Measurements from ENCODE around the gene UMPS.
"Not testable (repeated sequence)": the region's sequence is repeated elsewhere in the genome, so short reads cannot be mapped to it uniquely, and the experiment has no call there.

The UMPS gene

DNA sequence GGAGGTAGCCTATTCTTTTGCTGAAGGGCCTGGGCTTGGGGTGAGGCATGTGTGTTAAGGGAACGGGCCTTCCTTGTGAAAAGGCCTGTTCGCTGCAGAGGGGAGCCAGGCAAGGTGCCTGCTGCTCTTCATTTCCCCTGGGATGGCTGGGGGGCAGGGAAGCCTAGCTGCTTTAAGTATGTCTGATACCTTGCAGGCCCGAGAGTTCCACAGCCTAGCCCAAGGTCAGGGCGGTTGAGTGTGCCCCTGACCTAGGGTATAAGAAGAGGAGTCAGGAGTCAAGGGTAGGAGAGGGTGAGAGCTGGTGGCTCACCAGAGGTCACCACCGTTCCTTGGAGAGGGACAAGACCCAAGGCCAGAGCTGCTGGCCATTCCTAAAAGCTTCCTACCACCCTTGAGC is 46.6 kb downstream of the UMPS start:
- H3K27ac ChIP-seq (ENCODE audit: low read depth, low read length): no peak overlapping the region
- peaks cover 20 to 25% of the 10 kb centered on the region in 2 donors for H3K4me1 ChIP-seq (ENCODE audit: control insufficient read depth in 1 of 2, insufficient read depth in 2 of 2, low read length in 2 of 2)
- no peak overlapping the region for H3K4me3 ChIP-seq (ENCODE audit: low read depth in 1 of 2, low read length in 2 of 2)
- H3K27me3 ChIP-seq (ENCODE audit: control insufficient read depth in 1 of 2, insufficient read depth in 2 of 2, low read length in 2 of 2): peaks cover 0 to 3% of the 10 kb centered on the region in 2 donors
- H3K36me3 ChIP-seq (ENCODE audit: control insufficient read depth in 1 of 2, insufficient read depth in 2 of 2, low read length in 2 of 2): peaks cover 3 to 6% of the 10 kb centered on the region in 2 donors
- H3K9me3 ChIP-seq (ENCODE audit: control insufficient read depth in 1 of 2, low read length in 2 of 2): no peaks in the 10 kb centered on the region
- no peak overlapping the region for H3K9ac ChIP-seq (ENCODE audit: low read depth in 1 of 2, low read length in 2 of 2)

DNA sequence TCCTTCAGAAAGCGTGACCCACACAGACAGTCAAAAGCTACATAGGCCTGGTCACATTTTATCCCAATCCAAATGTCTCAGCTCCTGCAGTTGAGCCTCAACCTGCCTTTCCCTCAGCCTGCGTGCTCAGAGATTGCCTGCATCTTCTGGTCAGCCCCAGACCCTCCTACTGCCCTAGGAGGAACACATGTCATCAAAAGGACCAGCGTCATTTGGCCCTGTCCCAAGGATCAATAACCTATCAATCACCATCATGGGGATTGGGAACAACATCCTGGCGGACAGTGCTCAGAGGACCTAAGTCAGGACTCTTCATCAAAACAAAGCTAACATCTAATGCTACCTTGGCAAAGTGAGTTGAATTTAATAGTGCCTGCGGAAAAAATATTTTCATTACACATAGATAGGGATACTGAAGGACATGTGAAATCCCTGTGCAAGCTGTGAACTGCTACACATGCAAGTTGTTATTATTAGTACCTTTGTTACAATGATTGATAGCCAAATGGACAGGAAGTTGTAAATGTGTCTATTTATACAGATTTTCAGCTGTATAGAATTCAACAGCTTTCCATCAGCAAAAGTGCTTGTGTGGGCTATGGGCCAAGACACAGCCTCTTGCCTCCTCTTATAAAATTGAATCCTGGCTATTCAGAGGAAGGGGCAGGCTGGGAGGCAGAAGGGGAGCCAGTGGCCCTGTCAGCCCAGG is 47.7 kb downstream of the UMPS start:
- peaks cover 13 to 20% of the 10 kb centered on the region in 2 donors for H3K4me1 ChIP-seq (ENCODE audit: control insufficient read depth in 1 of 2, insufficient read depth in 2 of 2, low read length in 2 of 2)
- no peak overlapping the region for H3K9ac ChIP-seq (ENCODE audit: low read depth in 1 of 2, low read length in 2 of 2)
- no peaks in the 10 kb centered on the region for H3K27me3 ChIP-seq (ENCODE audit: control insufficient read depth in 1 of 2, insufficient read depth in 2 of 2, low read length in 2 of 2)
- no peak overlapping the region for H3K27ac ChIP-seq (ENCODE audit: low read depth, low read length)
- no peak overlapping the region for H3K4me3 ChIP-seq (ENCODE audit: low read depth in 1 of 2, low read length in 2 of 2)
- H3K9me3 ChIP-seq (ENCODE audit: control insufficient read depth in 1 of 2, low read length in 2 of 2): no peaks in the 10 kb centered on the region
- peaks cover 3 to 6% of the 10 kb centered on the region in 2 donors for H3K36me3 ChIP-seq (ENCODE audit: control insufficient read depth in 1 of 2, insufficient read depth in 2 of 2, low read length in 2 of 2)

DNA sequence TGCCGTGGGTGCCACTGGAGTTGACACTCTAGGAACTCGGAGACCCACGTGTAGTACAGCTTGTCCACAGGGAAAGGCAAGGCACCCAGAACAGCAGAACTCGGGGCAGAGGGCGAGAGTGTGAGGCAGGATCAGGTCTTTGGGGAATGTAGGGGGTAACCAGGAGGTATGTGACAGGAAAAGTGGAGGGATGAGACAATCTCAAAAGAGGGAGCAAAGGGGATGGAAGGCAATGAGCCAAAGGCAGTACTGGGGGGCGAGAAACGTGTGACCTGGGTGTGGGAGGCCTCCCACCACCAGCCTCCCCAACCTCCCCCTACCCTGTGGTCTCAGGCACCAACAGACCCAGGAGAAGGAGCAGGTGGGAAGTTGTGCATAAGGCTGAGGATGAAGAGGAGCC is 48.9 kb downstream of the UMPS start:
- no peaks in the 10 kb centered on the region for H3K9me3 ChIP-seq (ENCODE audit: control insufficient read depth in 1 of 2, low read length in 2 of 2)
- H3K4me3 ChIP-seq (ENCODE audit: low read depth in 1 of 2, low read length in 2 of 2): no peak overlapping the region
- peaks cover 13 to 20% of the 10 kb centered on the region in 2 donors for H3K4me1 ChIP-seq (ENCODE audit: control insufficient read depth in 1 of 2, insufficient read depth in 2 of 2, low read length in 2 of 2)
- no peaks in the 10 kb centered on the region for H3K27me3 ChIP-seq (ENCODE audit: control insufficient read depth in 1 of 2, insufficient read depth in 2 of 2, low read length in 2 of 2)
- peak overlapping the region in 1 of 2 donors; percentile 25 for H3K9ac ChIP-seq (ENCODE audit: low read depth in 1 of 2, low read length in 2 of 2)
- peaks cover 0 to 3% of the 10 kb centered on the region in 2 donors for H3K36me3 ChIP-seq (ENCODE audit: control insufficient read depth in 1 of 2, insufficient read depth in 2 of 2, low read length in 2 of 2)
- H3K27ac ChIP-seq (ENCODE audit: low read depth, low read length): no peak overlapping the region

DNA sequence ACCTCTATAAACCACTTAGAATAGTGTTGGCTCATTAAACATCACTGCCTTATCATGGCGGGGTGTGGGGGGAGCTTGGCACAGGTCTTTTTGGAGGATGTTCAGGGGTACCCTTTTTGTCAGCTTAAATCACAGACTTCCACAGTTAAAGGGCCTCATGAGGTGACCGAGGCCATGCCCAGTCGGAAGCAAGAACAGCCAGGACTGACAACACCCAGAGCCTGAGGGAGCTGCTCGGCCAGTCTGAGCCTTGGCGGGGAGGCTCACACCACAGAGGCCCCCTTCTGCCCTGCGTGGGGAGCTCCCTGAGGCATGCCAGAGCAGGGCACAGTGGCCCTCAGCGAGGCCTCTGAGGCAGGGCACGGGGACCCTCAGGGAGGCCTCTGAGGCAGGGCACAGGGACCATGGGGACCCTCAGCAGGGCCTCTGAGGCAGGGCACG is 49.5 kb downstream of the UMPS start:
- peak overlapping the region; percentile 66 for H3K27ac ChIP-seq (ENCODE audit: low read depth, low read length)
- H3K36me3 ChIP-seq (ENCODE audit: control insufficient read depth in 1 of 2, insufficient read depth in 2 of 2, low read length in 2 of 2): peaks cover 0 to 3% of the 10 kb centered on the region in 2 donors
- H3K4me1 ChIP-seq (ENCODE audit: control insufficient read depth in 1 of 2, insufficient read depth in 2 of 2, low read length in 2 of 2): peaks cover 13 to 25% of the 10 kb centered on the region in 2 donors
- no peak overlapping the region for H3K4me3 ChIP-seq (ENCODE audit: low read depth in 1 of 2, low read length in 2 of 2)
- no peak overlapping the region for H3K9ac ChIP-seq (ENCODE audit: low read depth in 1 of 2, low read length in 2 of 2)
- no peaks in the 10 kb centered on the region for H3K27me3 ChIP-seq (ENCODE audit: control insufficient read depth in 1 of 2, insufficient read depth in 2 of 2, low read length in 2 of 2)
- no peaks in the 10 kb centered on the region for H3K9me3 ChIP-seq (ENCODE audit: control insufficient read depth in 1 of 2, low read length in 2 of 2)

DNA sequence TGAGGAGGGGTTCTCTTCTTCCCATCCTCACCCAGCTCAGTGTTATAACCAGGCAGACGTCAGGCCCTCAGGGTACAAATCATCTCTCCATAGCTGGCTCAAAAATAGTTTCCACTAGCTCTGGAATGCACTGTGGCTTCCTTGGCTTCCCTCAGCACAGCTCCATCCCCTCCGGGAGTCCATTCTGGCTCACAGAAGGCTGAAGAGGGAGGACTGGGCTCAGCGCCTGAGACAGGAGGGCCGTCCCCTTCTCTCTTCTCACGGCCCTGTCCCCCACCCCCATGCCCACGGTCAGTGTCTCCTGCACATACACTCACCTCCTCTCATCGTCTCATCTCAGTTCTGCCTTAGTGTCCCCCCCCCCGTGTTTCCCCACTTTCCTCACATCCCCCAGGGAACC is 50.1 kb downstream of the UMPS start:
- Histone ChIP-seq H3K36me3 (ENCODE audit: control insufficient read depth in 1 of 2, insufficient read depth in 2 of 2, low read length in 2 of 2) (peaks cover 0 to 3% of the 10 kb centered on the region in 2 donors), H3K4me3 (ENCODE audit: low read depth in 1 of 2, low read length in 2 of 2) (no peak overlapping the region), H3K27ac (ENCODE audit: low read depth, low read length) (peak overlapping the region; percentile 66), H3K4me1 (ENCODE audit: control insufficient read depth in 1 of 2, insufficient read depth in 2 of 2, low read length in 2 of 2) (peaks cover 13 to 28% of the 10 kb centered on the region in 2 donors), H3K27me3 (ENCODE audit: control insufficient read depth in 1 of 2, insufficient read depth in 2 of 2, low read length in 2 of 2) (no peaks in the 10 kb centered on the region), H3K9me3 (ENCODE audit: control insufficient read depth in 1 of 2, low read length in 2 of 2) (no peaks in the 10 kb centered on the region), H3K9ac (ENCODE audit: low read depth in 1 of 2, low read length in 2 of 2) (no peak overlapping the region)

DNA sequence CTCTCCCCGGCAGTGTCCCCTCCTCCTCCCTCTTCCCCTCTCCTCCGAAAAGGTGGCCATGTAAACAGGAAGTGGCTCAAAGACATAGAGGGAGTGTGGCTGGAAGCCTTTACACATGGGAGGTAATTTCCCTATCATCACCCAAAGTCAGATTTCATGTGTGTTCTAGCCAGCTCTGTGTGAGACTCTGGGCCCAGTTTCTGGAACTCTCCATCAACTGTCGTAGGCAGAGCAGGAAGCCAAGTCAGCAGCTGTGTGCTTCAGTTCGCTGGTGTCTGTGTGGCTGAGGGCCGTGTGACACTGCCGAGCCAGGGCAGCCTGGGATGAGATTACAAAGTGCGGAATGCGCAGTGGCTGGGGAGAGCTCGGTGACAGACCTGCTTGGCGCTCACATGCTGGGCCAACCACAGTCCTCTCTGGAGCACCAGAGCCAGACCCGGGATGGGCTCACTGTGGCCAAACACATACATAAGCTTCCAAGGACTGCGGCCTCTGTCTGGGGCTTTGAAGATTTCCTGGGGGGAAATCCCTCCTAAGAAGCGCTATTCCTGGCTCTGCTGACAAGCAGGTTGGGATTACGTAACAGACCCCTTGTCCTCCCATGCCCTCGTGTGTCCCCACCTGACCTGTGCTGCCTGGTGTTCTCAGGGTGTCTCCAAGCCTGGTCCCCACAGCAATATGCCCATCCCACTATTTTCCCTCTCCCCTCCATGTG is 50.7 kb downstream of the UMPS start:
- H3K4me3 ChIP-seq (ENCODE audit: low read depth in 1 of 2, low read length in 2 of 2): no peak overlapping the region
- H3K36me3 ChIP-seq (ENCODE audit: control insufficient read depth in 1 of 2, insufficient read depth in 2 of 2, low read length in 2 of 2): peaks cover 0 to 3% of the 10 kb centered on the region in 2 donors
- H3K9me3 ChIP-seq (ENCODE audit: control insufficient read depth in 1 of 2, low read length in 2 of 2): no peaks in the 10 kb centered on the region
- H3K27ac ChIP-seq (ENCODE audit: low read depth, low read length): peak overlapping the region; percentile 68
- H3K9ac ChIP-seq (ENCODE audit: low read depth in 1 of 2, low read length in 2 of 2): no peak overlapping the region
- H3K4me1 ChIP-seq (ENCODE audit: control insufficient read depth in 1 of 2, insufficient read depth in 2 of 2, low read length in 2 of 2): peaks cover 13 to 31% of the 10 kb centered on the region in 2 donors
- H3K27me3 ChIP-seq (ENCODE audit: control insufficient read depth in 1 of 2, insufficient read depth in 2 of 2, low read length in 2 of 2): no peaks in the 10 kb centered on the region

DNA sequence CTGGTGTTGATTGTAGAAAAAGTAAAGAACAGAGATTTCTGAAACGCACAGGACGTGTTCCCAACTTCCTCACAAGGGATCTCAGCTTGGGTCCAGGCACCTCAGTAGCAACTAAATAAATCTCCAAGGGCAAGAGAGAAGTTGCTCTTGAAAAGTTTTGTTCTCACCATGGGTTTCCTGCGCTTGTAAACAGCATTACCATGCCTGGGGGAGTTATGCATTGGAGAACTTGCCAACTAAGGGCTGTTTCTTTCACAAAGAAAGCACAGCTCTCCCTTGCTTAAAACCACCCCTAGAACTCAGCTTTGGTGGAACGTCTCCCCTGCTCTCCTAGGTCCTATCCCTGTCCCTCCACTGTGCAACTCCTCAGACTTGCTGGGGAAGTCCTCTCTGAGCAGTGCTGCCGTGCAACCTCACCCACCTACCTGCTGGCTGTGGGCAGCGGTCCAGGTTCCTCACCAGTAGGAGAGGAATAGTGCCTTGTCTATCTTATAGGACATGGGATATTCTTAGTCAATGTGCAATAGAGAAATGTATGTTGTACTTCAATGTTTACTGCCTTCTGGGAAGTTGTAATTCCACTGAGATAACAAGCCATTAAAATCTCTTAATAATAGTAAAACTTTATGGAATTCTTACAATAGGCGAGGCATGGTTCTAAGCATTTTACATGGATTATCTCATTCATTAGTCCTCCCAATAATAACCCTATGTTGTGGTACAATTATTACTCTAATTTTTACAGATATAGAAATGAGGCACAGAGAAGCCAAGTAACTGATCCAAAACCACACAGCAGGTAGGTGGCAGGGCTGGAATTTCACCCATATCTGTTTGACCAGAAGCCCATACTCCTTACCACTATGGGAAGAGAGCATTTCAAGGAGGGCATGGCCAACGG is 51.5 kb downstream of the UMPS start:
- Histone ChIP-seq H3K27me3 (ENCODE audit: control insufficient read depth in 1 of 2, insufficient read depth in 2 of 2, low read length in 2 of 2) (no peaks in the 10 kb centered on the region), H3K9ac (ENCODE audit: low read depth in 1 of 2, low read length in 2 of 2) (no peak overlapping the region), H3K4me1 (ENCODE audit: control insufficient read depth in 1 of 2, insufficient read depth in 2 of 2, low read length in 2 of 2) (peaks cover 15 to 39% of the 10 kb centered on the region in 2 donors), H3K27ac (ENCODE audit: low read depth, low read length) (peak overlapping the region; percentile 68), H3K36me3 (ENCODE audit: control insufficient read depth in 1 of 2, insufficient read depth in 2 of 2, low read length in 2 of 2) (peaks cover 0 to 3% of the 10 kb centered on the region in 2 donors), H3K9me3 (ENCODE audit: control insufficient read depth in 1 of 2, low read length in 2 of 2) (no peaks in the 10 kb centered on the region), H3K4me3 (ENCODE audit: low read depth in 1 of 2, low read length in 2 of 2) (no peak overlapping the region)

DNA sequence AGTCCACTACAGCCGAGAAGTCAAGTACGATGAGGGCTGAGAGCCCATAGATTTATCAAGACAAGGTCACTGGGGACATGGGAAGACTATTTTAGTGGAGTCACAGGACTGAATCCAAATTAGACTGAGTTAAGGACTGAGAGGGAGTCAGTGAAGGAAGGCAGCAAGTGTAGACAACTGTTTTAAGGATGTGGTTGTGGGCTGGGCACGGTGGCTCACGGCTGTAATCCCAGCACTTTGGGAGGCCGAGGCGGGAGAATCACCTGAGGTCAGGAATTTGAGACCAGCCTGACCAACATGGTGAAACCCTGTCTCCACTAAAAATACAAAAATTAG is 52.1 kb downstream of the UMPS start:
- peaks cover 21 to 45% of the 10 kb centered on the region in 2 donors for H3K4me1 ChIP-seq (ENCODE audit: control insufficient read depth in 1 of 2, insufficient read depth in 2 of 2, low read length in 2 of 2)
- not testable (repeated sequence) for H3K27ac ChIP-seq (ENCODE audit: low read depth, low read length)

DNA sequence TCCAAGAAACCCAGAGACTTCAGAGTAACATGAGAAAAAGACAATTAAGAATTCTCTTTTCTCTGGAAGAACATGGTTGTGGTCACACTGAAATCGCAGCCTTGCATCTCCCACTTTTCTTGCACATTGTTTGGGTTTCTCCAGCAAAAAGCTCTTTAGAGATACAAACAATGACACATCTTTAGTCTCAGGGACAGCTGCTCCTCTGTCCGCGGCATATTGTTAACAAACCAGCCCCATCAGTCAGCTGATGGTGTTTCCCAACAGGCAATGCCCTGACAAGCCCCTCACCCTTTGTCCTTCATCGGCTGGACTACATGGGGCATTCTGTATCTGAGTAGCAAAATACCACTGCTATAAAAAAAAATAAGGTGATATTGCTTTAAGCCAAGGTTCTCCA is 53.4 kb downstream of the UMPS start:
- Histone ChIP-seq H3K4me3 (ENCODE audit: low read depth in 1 of 2, low read length in 2 of 2) (no peak overlapping the region), H3K9ac (ENCODE audit: low read depth in 1 of 2, low read length in 2 of 2) (no peak overlapping the region), H3K36me3 (ENCODE audit: control insufficient read depth in 1 of 2, insufficient read depth in 2 of 2, low read length in 2 of 2) (no peaks in the 10 kb centered on the region), H3K27me3 (ENCODE audit: control insufficient read depth in 1 of 2, insufficient read depth in 2 of 2, low read length in 2 of 2) (no peaks in the 10 kb centered on the region), H3K4me1 (ENCODE audit: control insufficient read depth in 1 of 2, insufficient read depth in 2 of 2, low read length in 2 of 2) (peaks cover 21 to 47% of the 10 kb centered on the region in 2 donors), H3K9me3 (ENCODE audit: control insufficient read depth in 1 of 2, low read length in 2 of 2) (no peaks in the 10 kb centered on the region), H3K27ac (ENCODE audit: low read depth, low read length) (no peak overlapping the region)

More for the DNA sequence above, 52.1 kb downstream of the UMPS start:
- H3K9me3 ChIP-seq (ENCODE audit: control insufficient read depth in 1 of 2, low read length in 2 of 2); H3K36me3 ChIP-seq (ENCODE audit: control insufficient read depth in 1 of 2, insufficient read depth in 2 of 2, low read length in 2 of 2); H3K9ac ChIP-seq (ENCODE audit: low read depth in 1 of 2, low read length in 2 of 2); H3K4me3 ChIP-seq (ENCODE audit: low read depth in 1 of 2, low read length in 2 of 2); H3K27me3 ChIP-seq (ENCODE audit: control insufficient read depth in 1 of 2, insufficient read depth in 2 of 2, low read length in 2 of 2): not testable (repeated sequence)

Measured in duodenal mucosa (tissue), 2 donors.